ENCODE results near the gene CGB1. TPM values are rescaled to one million over a fixed set of nuclear protein-coding genes. Genes with fewer than 3 reads are reported as not detected.

The CGB1 gene
- total RNA-seq, 3 donors from 2014 or later, result not detected

- Histone ChIP-seq H3K9me3 (no peaks in the 10 kb centered on the region), H3K4me3 (no peak overlapping the region), H3K4me1 (peaks cover 3 to 8% of the 10 kb centered on the region in 2 donors), H3K36me3 (no peaks in the 10 kb centered on the region), H3K27me3 (no peaks in the 10 kb centered on the region), H3K27ac (no peak overlapping the region)
- intact Hi-C loops (cut with DNase I; ENCODE audit: low total_unique reads), result no loop called here
- TF ChIP-seq POLR2AphosphoS5 (IDR thresholded peaks at IDR 0.05) (no peak), POLR2A (IDR thresholded peaks at IDR 0.05) (no peak)
- TF ChIP-seq, protein P1, sequence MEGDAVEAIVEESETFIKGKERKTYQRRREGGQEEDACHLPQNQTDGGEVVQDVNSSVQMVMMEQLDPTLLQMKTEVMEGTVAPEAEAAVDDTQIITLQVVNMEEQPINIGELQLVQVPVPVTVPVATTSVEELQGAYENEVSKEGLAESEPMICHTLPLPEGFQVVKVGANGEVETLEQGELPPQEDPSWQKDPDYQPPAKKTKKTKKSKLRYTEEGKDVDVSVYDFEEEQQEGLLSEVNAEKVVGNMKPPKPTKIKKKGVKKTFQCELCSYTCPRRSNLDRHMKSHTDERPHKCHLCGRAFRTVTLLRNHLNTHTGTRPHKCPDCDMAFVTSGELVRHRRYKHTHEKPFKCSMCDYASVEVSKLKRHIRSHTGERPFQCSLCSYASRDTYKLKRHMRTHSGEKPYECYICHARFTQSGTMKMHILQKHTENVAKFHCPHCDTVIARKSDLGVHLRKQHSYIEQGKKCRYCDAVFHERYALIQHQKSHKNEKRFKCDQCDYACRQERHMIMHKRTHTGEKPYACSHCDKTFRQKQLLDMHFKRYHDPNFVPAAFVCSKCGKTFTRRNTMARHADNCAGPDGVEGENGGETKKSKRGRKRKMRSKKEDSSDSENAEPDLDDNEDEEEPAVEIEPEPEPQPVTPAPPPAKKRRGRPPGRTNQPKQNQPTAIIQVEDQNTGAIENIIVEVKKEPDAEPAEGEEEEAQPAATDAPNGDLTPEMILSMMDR (IDR thresholded peaks at IDR 0.05), result no peak
- no peak for DNase-seq (ENCODE audit: low spot score in 2 of 2)
Measured at GRCh38 chr19:48986211-48986610, 50.5 kb downstream of the CGB1 start.

GRCh38 chr19:48985711-48986110 lies 51.0 kb downstream of the CGB1 start:
- no peaks in the 10 kb centered on the region for H3K36me3 ChIP-seq
- H3K9me3 ChIP-seq, result no peaks in the 10 kb centered on the region
- intact Hi-C loops (cut with DNase I; ENCODE audit: low total_unique reads), result no loop called here
- H3K4me3 ChIP-seq, result no peak overlapping the region
- peaks cover 0 to 3% of the 10 kb centered on the region in 2 donors for H3K4me1 ChIP-seq
- H3K27me3 ChIP-seq, result no peaks in the 10 kb centered on the region
- H3K27ac ChIP-seq, result no peak overlapping the region
- no peak for DNase-seq (ENCODE audit: low spot score in 2 of 2)
- no peak for TF ChIP-seq POLR2AphosphoS5 (IDR thresholded peaks at IDR 0.05)

Other genes with a start within 250 kb of the CGB1 start
- 10 to 100 TPM; 26.9 to 49.0 (median 28.8) TPM for gene BCAT2, start 225.9 kb downstream of the CGB1 start, total RNA-seq
- 10 to 100 TPM; 13.1 to 18.6 (median 14.6) TPM for gene HSD17B14, start 200.4 kb downstream of the CGB1 start, total RNA-seq
- 10 to 100 TPM in 2 of 3 donors, 1 to 10 TPM in 1; 6.4 to 25.6 (median 22.4) TPM for gene PLEKHA4, start 168.3 kb downstream of the CGB1 start, total RNA-seq
- gene PPP1R15A, start 164.5 kb downstream of the CGB1 start, total RNA-seq, result 10 to 100 TPM; 59.6 to 74.2 (median 65.4) TPM
- under 1 TPM in 2 of 3 donors, not detected in 1; 0.48 to 0.73 TPM for gene TULP2, start 138.2 kb downstream of the CGB1 start, total RNA-seq
- 100 to 1,000 TPM; 131 to 333 (median 223) TPM for gene NUCB1, start 136.6 kb downstream of the CGB1 start, total RNA-seq
- gene DHDH, start 103.2 kb downstream of the CGB1 start, total RNA-seq, result 1 to 10 TPM in 1 of 3 donors, under 1 TPM in 1, not detected in 1; 0.96 to 1.3 TPM
- 10 to 100 TPM; 34.2 to 56.0 (median 36.0) TPM for gene BAX, start 82.0 kb downstream of the CGB1 start, total RNA-seq
- over 10,000 TPM in 1 of 3 donors, 1,000 to 10,000 TPM in 2; 3,861 to 12,429 (median 4,028) TPM for gene FTL, start 71.6 kb downstream of the CGB1 start, total RNA-seq
- gene GYS1, start 43.6 kb downstream of the CGB1 start, total RNA-seq, result 10 to 100 TPM; 24.0 to 26.4 (median 24.6) TPM
- 100 to 1,000 TPM in 1 of 3 donors, 10 to 100 TPM in 2; 74.1 to 104 (median 84.0) TPM for gene RUVBL2, start 43.0 kb downstream of the CGB1 start, total RNA-seq
- not detected for gene LHB, start 19.8 kb downstream of the CGB1 start, total RNA-seq
- gene CGB3, start 12.6 kb downstream of the CGB1 start, total RNA-seq, result not detected
- gene CGB2, start 5.0 kb downstream of the CGB1 start, total RNA-seq, result not detected
- gene CGB5, start 7.0 kb upstream of the CGB1 start, total RNA-seq, result not detected
- not detected for gene CGB8, start 12.2 kb upstream of the CGB1 start, total RNA-seq
- gene CGB7, start 20.9 kb upstream of the CGB1 start, total RNA-seq, result 1 to 10 TPM in 1 of 3 donors, under 1 TPM in 1, not detected in 1; 0.15 to 2.0 TPM
- 1 to 10 TPM in 2 of 3 donors, not detected in 1; 3.9 to 6.4 TPM for gene NTF4, start 27.9 kb upstream of the CGB1 start, total RNA-seq
- not detected for gene KCNA7, start 35.8 kb upstream of the CGB1 start, total RNA-seq
- gene SNRNP70, start 48.6 kb upstream of the CGB1 start, total RNA-seq, result 100 to 1,000 TPM; 222 to 444 (median 316) TPM
- 10 to 100 TPM in 2 of 3 donors, 1 to 10 TPM in 1; 8.5 to 17.6 (median 11.8) TPM for gene LIN7B, start 77.5 kb upstream of the CGB1 start, total RNA-seq
- gene C19orf73, start 82.2 kb upstream of the CGB1 start, total RNA-seq, result 1 to 10 TPM; 3.8 to 5.7 (median 4.6) TPM
- gene PPFIA3, start 82.6 kb upstream of the CGB1 start, total RNA-seq, result 1 to 10 TPM; 3.4 to 6.2 (median 3.4) TPM
- 1 to 10 TPM in 2 of 3 donors, under 1 TPM in 1; 0.88 to 2.7 (median 1.3) TPM for gene HRC, start 118.5 kb upstream of the CGB1 start, total RNA-seq
- 10 to 100 TPM; 13.1 to 34.0 (median 24.3) TPM for gene TRPM4, start 120.9 kb upstream of the CGB1 start, total RNA-seq

All from breast epithelium (tissue), 4 donors.